ENCODE measurements around the gene DNAH11. TPM values are rescaled to one million over a fixed set of nuclear protein-coding genes. Genes with fewer than 3 reads are reported as not detected.
A peak's percentile ranks its signal among the peaks of the same experiment; 100 is the strongest.

Gene DNAH11
- total RNA-seq, 1 experiment from 2014 or later = 2.0 TPM

DNA sequence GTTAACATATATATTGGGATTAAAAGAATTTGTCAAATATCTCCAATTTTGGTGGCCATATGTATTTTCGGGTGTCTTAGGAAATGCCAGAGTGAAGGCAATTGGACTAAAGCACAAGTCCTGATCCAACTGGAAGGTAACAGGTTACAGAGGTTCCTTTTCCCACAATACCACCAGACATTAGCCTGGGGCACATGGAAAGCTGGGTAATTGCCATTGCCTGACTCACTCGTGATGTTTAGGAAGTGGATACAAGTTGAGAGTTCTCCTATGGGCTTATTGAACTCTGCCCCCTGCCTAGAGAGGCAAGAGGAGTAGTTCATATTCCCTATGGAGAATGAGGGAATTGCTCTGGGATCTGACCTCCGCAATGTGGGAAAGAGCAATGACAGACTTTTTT is 5.7 kb downstream of the DNAH11 start:
- intact Hi-C loops (cut with micrococcal nuclease; ENCODE audit: unreplicated experiment) = no loop called here
- H3K4me3 Mint-ChIP-seq (ENCODE audit: unreplicated experiment) = no peak overlapping the region
- Histone ChIP-seq H3K9me3 (no peaks in the 10 kb centered on the region), H3K4me3 (ENCODE audit: low read depth, low read length) (no peak overlapping the region), H3K27me3 (replicated peaks; ENCODE audit: control insufficient read depth, insufficient read depth, low read length) (no peaks in the 10 kb centered on the region), H3K4me1 (peaks cover 22% of the 10 kb centered on the region), H3K36me3 (ENCODE audit: control insufficient read depth, insufficient read depth, low read length) (no peaks in the 10 kb centered on the region)
- no peak for DNase-seq
- no peak overlapping the region for H3K27ac Mint-ChIP-seq (ENCODE audit: unreplicated experiment)
- H3K4me1 Mint-ChIP-seq (ENCODE audit: low read depth, unreplicated experiment) = peaks cover 13% of the 10 kb centered on the region
- CTCF ChIA-PET = no interaction called here
- no peaks in the 10 kb centered on the region for H3K27me3 Mint-ChIP-seq (ENCODE audit: insufficient read depth, unreplicated experiment)
- TF ChIP-seq, protein P1, sequence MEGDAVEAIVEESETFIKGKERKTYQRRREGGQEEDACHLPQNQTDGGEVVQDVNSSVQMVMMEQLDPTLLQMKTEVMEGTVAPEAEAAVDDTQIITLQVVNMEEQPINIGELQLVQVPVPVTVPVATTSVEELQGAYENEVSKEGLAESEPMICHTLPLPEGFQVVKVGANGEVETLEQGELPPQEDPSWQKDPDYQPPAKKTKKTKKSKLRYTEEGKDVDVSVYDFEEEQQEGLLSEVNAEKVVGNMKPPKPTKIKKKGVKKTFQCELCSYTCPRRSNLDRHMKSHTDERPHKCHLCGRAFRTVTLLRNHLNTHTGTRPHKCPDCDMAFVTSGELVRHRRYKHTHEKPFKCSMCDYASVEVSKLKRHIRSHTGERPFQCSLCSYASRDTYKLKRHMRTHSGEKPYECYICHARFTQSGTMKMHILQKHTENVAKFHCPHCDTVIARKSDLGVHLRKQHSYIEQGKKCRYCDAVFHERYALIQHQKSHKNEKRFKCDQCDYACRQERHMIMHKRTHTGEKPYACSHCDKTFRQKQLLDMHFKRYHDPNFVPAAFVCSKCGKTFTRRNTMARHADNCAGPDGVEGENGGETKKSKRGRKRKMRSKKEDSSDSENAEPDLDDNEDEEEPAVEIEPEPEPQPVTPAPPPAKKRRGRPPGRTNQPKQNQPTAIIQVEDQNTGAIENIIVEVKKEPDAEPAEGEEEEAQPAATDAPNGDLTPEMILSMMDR (IDR thresholded peaks at IDR 0.05; ENCODE audit: insufficient read depth in 1 of 2, low read depth in 1 of 2, low read length in 1 of 2, severe bottlenecking in 1 of 2, unreplicated experiment in 1 of 2) = no peak
- peaks cover 4% of the 10 kb centered on the region for H3K36me3 Mint-ChIP-seq (ENCODE audit: insufficient read depth, unreplicated experiment)
- BruUV-seq (replicated peaks) = no TSS peak
- POLR2A ChIA-PET = no interaction called here
- peaks cover 14% of the 10 kb centered on the region for H3K9me3 Mint-ChIP-seq (ENCODE audit: unreplicated experiment)

DNA sequence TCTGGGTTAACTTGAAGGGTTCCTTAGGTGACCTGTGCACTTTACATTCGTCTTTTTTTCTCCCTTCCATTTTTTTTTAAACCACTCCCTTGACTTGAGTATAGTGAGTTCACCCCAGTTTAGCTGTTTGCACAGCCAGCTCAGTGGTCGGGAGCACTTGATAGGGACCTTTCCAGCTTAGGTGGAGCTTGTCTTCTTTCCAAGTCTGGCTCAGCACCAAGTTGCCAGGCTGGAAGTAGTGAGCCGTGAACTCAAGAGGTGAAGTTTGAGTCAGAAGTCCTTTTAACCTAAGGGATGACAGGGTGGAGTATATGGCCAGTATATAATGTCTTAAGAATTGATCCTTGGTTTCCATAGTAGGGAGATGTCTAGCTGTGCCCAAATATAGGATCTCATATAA is 7.2 kb downstream of the DNAH11 start:
- no peaks in the 10 kb centered on the region for H3K9me3 ChIP-seq
- Mint-ChIP-seq H3K4me1 (ENCODE audit: low read depth, unreplicated experiment) (peaks cover 13% of the 10 kb centered on the region), H3K36me3 (ENCODE audit: insufficient read depth, unreplicated experiment) (peaks cover 4% of the 10 kb centered on the region), H3K27me3 (ENCODE audit: insufficient read depth, unreplicated experiment) (no peaks in the 10 kb centered on the region), H3K9me3 (ENCODE audit: unreplicated experiment) (peaks cover 12% of the 10 kb centered on the region), H3K27ac (ENCODE audit: unreplicated experiment) (peak overlapping the region; percentile 77), H3K4me3 (ENCODE audit: unreplicated experiment) (no peak overlapping the region)
- BruUV-seq (replicated peaks) = no TSS peak
- no peak overlapping the region for H3K4me3 ChIP-seq (ENCODE audit: low read depth, low read length)
- POLR2A ChIA-PET = no interaction called here
- peaks cover 22% of the 10 kb centered on the region for H3K4me1 ChIP-seq
- CTCF ChIA-PET = no interaction called here
- H3K36me3 ChIP-seq (ENCODE audit: control insufficient read depth, insufficient read depth, low read length) = no peaks in the 10 kb centered on the region
- intact Hi-C loops (cut with micrococcal nuclease; ENCODE audit: unreplicated experiment) = loop anchor here (2.0 to 5.0 kb wide), 2 partner anchors 67 to 217 kb away; no protein-coding TSS in a partner anchor
- DNase-seq = no peak
- TF ChIP-seq, protein P1 (IDR thresholded peaks at IDR 0.05; ENCODE audit: insufficient read depth in 1 of 2, low read depth in 1 of 2, low read length in 1 of 2, severe bottlenecking in 1 of 2, unreplicated experiment in 1 of 2) = no peak
- no peaks in the 10 kb centered on the region for H3K27me3 ChIP-seq (replicated peaks; ENCODE audit: control insufficient read depth, insufficient read depth, low read length)

DNA sequence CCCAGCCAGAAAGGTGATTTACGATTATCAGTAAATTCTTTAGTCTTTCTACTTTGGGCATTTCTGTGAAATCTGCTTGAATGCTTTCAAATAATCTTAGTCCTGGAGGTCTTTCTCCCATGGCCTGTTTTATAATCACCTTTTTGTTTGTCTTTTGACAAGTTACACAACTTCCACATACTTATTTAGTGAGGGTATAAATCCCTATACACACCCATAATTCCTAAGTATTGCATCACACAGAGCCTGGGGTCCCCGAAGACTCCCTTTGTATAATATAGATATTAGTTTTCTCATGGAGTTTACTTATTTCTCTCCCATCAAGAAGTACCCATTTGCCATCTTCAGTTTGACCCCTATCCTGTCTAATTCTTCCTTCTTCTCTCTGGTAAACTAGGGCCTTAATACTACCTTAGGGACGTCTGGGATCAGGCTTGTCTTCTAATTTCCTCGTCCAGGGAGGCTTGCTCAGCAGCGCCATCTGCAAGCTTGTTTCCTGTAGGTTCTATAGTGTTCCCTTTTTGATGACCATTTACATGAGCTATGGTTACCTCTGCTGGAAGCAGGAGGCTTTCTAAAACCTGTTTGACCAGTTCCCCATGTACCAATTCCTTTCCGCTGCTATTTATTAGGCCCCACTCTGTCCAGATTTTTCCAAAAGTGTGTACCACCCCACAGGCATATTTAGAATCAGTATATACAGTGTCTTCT is 8.1 kb downstream of the DNAH11 start:
- H3K36me3 Mint-ChIP-seq (ENCODE audit: insufficient read depth, unreplicated experiment) = peaks cover 4% of the 10 kb centered on the region
- peak; percentile 69 to 73 for DNase-seq
- POLR2A ChIA-PET = interaction anchor here (0.8 kb wide), 1 partner anchor 124 kb away, joined by 16 read pairs; no protein-coding TSS in a partner anchor
- no peaks in the 10 kb centered on the region for H3K9me3 ChIP-seq
- H3K36me3 ChIP-seq (ENCODE audit: control insufficient read depth, insufficient read depth, low read length) = no peaks in the 10 kb centered on the region
- CTCF ChIA-PET = interaction anchor here (1.0 to 1.8 kb wide), 2 partner anchors 12 to 216 kb away, joined by 3 to 12 read pairs; no protein-coding TSS in a partner anchor
- TF ChIP-seq, protein P1 (IDR thresholded peaks at IDR 0.05; ENCODE audit: insufficient read depth in 1 of 2, low read depth in 1 of 2, low read length in 1 of 2, severe bottlenecking in 1 of 2, unreplicated experiment in 1 of 2) = peak; percentile 18 to 23
- no peaks in the 10 kb centered on the region for H3K27me3 ChIP-seq (replicated peaks; ENCODE audit: control insufficient read depth, insufficient read depth, low read length)
- intact Hi-C loops (cut with micrococcal nuclease; ENCODE audit: unreplicated experiment) = loop anchor here (2.0 to 5.0 kb wide), 2 partner anchors 66 to 216 kb away; no protein-coding TSS in a partner anchor
- BruUV-seq (replicated peaks) = no TSS peak
- H3K4me1 ChIP-seq = peaks cover 22% of the 10 kb centered on the region
- H3K27me3 Mint-ChIP-seq (ENCODE audit: insufficient read depth, unreplicated experiment) = no peaks in the 10 kb centered on the region
- peaks cover 13% of the 10 kb centered on the region for H3K4me1 Mint-ChIP-seq (ENCODE audit: low read depth, unreplicated experiment)
- H3K4me3 Mint-ChIP-seq (ENCODE audit: unreplicated experiment) = peak overlapping the region; percentile 16
- no peak overlapping the region for H3K4me3 ChIP-seq (ENCODE audit: low read depth, low read length)
- H3K27ac Mint-ChIP-seq (ENCODE audit: unreplicated experiment) = peak overlapping the region; percentile 61
- peaks cover 12% of the 10 kb centered on the region for H3K9me3 Mint-ChIP-seq (ENCODE audit: unreplicated experiment)

Measured in Caco-2 (cell line).